Body of pancreas (tissue), 4 donors: ENCODE data around the gene ISX.

Source experiments
- POLR2A ChIP-seq, 3 donors: fragments of 450-650 bp; IDR thresholded peaks; one replicate each; pipeline ENCODE4 v1.6.1; 2016; ENCODE audit warnings: antibody characterized with exemption in 3 of 3, mild to moderate bottlenecking in 2 of 3
- TF ChIP-seq, protein P1 (sequence below), 7 experiments: fragments of 450-650 bp in 4 of 7; fragments of 200-600 bp in 3 of 7; sonication (generic) in 3 of 7; IDR thresholded peaks; one replicate each; pipeline ENCODE4 v1.5.1; 2016 to 2019; ENCODE audit warnings: antibody characterized with exemption in 7 of 7

GRCh38 chr22:35103761-35104160 lies 37.8 kb downstream of the ISX start:
- TF ChIP-seq, protein P1, sequence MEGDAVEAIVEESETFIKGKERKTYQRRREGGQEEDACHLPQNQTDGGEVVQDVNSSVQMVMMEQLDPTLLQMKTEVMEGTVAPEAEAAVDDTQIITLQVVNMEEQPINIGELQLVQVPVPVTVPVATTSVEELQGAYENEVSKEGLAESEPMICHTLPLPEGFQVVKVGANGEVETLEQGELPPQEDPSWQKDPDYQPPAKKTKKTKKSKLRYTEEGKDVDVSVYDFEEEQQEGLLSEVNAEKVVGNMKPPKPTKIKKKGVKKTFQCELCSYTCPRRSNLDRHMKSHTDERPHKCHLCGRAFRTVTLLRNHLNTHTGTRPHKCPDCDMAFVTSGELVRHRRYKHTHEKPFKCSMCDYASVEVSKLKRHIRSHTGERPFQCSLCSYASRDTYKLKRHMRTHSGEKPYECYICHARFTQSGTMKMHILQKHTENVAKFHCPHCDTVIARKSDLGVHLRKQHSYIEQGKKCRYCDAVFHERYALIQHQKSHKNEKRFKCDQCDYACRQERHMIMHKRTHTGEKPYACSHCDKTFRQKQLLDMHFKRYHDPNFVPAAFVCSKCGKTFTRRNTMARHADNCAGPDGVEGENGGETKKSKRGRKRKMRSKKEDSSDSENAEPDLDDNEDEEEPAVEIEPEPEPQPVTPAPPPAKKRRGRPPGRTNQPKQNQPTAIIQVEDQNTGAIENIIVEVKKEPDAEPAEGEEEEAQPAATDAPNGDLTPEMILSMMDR (IDR thresholded peaks at IDR 0.05) = no peak
- TF ChIP-seq POLR2A (IDR thresholded peaks at IDR 0.05) = no peak
